DOHH2 (cell line): Measurements from ENCODE around the gene ITPA.

Experiments used
- H3F3A ChIP-seq: fragments of 200-600 bp; sonication (generic), shearing (Covaris generic); 2 replicates; pipeline ENCODE4 v1.6.0; 2016; ENCODE audit warnings: antibody characterized with exemption, mild to moderate bottlenecking; ENCODE audit not compliant: control insufficient read depth, insufficient read depth
- H3K27ac ChIP-seq: fragments of 200-600 bp; sonication (generic); 2 replicates; pipeline ENCODE4 v1.5.1; 2014; ENCODE audit warnings: low read depth, mild to moderate bottlenecking, low read length, moderate library complexity
- H3K27me3 ChIP-seq: fragments of 200-600 bp; sonication (generic); 2 replicates; pipeline ENCODE4 v1.6.1; 2014; ENCODE audit warnings: mild to moderate bottlenecking, low read length, mixed read lengths; ENCODE audit not compliant: control insufficient read depth
- H3K36me3 ChIP-seq: fragments of 200-600 bp; sonication (generic); 2 replicates; pipeline ENCODE4 v1.6.1; 2014; ENCODE audit warnings: mild to moderate bottlenecking, low read length, moderate library complexity, mixed read lengths; ENCODE audit not compliant: control insufficient read depth
- H3K4me1 ChIP-seq: fragments of 200-600 bp; sonication (generic); 2 replicates; pipeline ENCODE4 v1.6.1; 2014; ENCODE audit warnings: mild to moderate bottlenecking, low read length, mixed read lengths; ENCODE audit not compliant: control insufficient read depth
- H3K4me2 ChIP-seq: fragments of 200-600 bp; sonication (generic); 2 replicates; pipeline ENCODE4 v1.6.0; 2014; ENCODE audit warnings: mild to moderate bottlenecking, low read length, moderate library complexity
- H3K4me3 ChIP-seq: fragments of 200-600 bp; sonication (generic); 2 replicates; pipeline ENCODE4 v1.5.1; 2014; ENCODE audit warnings: mild to moderate bottlenecking, low read length, mixed read lengths
- H3K79me2 ChIP-seq: fragments of 200-600 bp; sonication (generic); 2 replicates; pipeline ENCODE4 v1.6.1; 2014; ENCODE audit warnings: mild to moderate bottlenecking, low read length, mixed read lengths; ENCODE audit not compliant: control insufficient read depth
- H3K9me2 ChIP-seq: fragments of 200-600 bp; sonication (generic); replicated peaks from 2 replicates; pipeline ENCODE4 v1.6.1; 2014; ENCODE audit warnings: mild to moderate bottlenecking, low read length, mixed read lengths; ENCODE audit not compliant: control insufficient read depth
- H3K9me3 ChIP-seq: fragments of 200-600 bp; sonication (generic); 2 replicates; pipeline ENCODE4 v1.6.1; 2014; ENCODE audit warnings: antibody characterized with exemption, low read length, mixed read lengths; ENCODE audit not compliant: control insufficient read depth, insufficient read depth
- H4K20me1 ChIP-seq: fragments of 200-600 bp; sonication (generic); 2 replicates; pipeline ENCODE4 v1.6.0; 2014; ENCODE audit warnings: low read depth, mild to moderate bottlenecking, antibody characterized with exemption, low read length, moderate library complexity; ENCODE audit not compliant: control insufficient read depth, insufficient read depth
- EZH2phosphoT487 ChIP-seq: fragments of 200-600 bp; sonication (generic); IDR thresholded peaks from 2 replicates; pipeline ENCODE4 v1.6.1; 2017; ENCODE audit warnings: borderline replicate concordance, mild to moderate bottlenecking, antibody characterized with exemption, low read length, moderate library complexity, mixed read lengths
- TF ChIP-seq, protein P1 (sequence below): fragments of 200-600 bp; sonication (generic); IDR thresholded peaks from one replicate; pipeline ENCODE4 v1.5.1; 2014; ENCODE audit warnings: antibody characterized with exemption, mild to moderate bottlenecking, low read depth, low read length; ENCODE audit not compliant: poor library complexity, severe bottlenecking

ITPA gene

DNA sequence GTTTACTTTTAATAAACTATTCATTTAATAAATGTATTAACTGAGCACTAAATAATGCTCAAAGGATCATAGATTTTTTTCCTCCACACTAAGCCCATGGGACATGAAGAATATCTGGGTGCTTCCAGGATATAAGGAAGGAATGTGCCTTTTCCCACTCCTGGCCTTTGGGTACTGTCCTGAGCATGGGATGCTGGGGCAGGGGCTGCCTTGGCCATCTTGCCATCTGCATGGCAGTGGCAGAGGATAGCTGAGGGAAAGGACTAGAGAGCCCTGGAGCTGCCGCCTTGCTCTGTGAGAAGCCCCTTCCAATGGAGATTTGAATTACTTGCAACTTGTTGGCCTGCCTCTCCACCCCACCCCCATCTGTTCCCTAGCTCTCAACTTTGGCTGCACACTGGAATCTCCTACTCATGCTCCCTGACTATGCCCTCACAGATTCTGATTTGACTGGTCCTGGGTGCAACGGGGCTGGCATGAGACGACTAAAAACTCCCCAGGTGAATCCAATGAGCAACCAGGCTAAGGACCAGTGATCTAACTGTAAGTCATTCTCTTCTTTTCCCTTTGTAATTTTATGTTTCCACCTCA is 20.4 kb upstream of the ITPA start:
- Histone ChIP-seq H3K4me3 (no peak overlapping the region), H3K9me3 (no peaks in the 10 kb centered on the region), H3K4me2 (no peak overlapping the region), H3K36me3 (peaks cover 41% of the 10 kb centered on the region), H4K20me1 (no peaks in the 10 kb centered on the region), H3K9me2 (no peaks in the 10 kb centered on the region), H3K79me2 (no peaks in the 10 kb centered on the region), H3F3A (no peaks in the 10 kb centered on the region), H3K27ac (no peak overlapping the region), H3K4me1 (no peaks in the 10 kb centered on the region), H3K27me3 (no peaks in the 10 kb centered on the region)
- TF ChIP-seq, protein P1, sequence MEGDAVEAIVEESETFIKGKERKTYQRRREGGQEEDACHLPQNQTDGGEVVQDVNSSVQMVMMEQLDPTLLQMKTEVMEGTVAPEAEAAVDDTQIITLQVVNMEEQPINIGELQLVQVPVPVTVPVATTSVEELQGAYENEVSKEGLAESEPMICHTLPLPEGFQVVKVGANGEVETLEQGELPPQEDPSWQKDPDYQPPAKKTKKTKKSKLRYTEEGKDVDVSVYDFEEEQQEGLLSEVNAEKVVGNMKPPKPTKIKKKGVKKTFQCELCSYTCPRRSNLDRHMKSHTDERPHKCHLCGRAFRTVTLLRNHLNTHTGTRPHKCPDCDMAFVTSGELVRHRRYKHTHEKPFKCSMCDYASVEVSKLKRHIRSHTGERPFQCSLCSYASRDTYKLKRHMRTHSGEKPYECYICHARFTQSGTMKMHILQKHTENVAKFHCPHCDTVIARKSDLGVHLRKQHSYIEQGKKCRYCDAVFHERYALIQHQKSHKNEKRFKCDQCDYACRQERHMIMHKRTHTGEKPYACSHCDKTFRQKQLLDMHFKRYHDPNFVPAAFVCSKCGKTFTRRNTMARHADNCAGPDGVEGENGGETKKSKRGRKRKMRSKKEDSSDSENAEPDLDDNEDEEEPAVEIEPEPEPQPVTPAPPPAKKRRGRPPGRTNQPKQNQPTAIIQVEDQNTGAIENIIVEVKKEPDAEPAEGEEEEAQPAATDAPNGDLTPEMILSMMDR = no peak
- no peak for TF ChIP-seq EZH2phosphoT487

- Histone ChIP-seq H3K27ac (no peak overlapping the region), H3K9me3 (no peaks in the 10 kb centered on the region), H3K4me2 (no peak overlapping the region), H3K27me3 (no peaks in the 10 kb centered on the region), H3K79me2 (no peaks in the 10 kb centered on the region), H3K36me3 (peaks cover 48% of the 10 kb centered on the region), H3F3A (no peaks in the 10 kb centered on the region), H3K9me2 (no peaks in the 10 kb centered on the region), H3K4me3 (no peak overlapping the region), H4K20me1 (no peaks in the 10 kb centered on the region), H3K4me1 (no peaks in the 10 kb centered on the region)
- no peak for TF ChIP-seq EZH2phosphoT487
- TF ChIP-seq, protein P1 = no peak
Observed at GRCh38 chr20:3189561-3190131, 19.7 kb upstream of the ITPA start.

DNA sequence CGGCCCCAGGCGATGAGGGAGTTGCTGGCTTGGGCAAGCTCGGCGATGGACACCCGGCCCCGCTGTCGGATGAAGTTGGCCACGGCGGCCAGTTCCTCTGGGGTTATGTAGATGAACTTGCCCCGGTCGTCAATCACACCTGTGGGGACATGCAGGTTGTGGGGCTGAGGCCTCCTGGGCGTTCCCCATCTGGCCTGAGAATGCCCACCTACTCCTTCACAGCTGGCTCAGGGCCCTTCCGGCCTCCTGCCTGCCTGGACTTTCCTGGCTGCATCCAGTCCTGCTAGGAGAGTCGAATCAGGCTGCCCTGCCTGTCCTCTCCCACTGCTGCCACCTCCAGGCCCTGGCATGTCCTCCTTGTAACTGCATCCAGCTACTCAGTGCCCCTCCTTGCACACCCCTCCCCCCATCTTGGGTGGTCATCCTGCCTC is 18.6 kb upstream of the ITPA start:
- Histone ChIP-seq H3K27me3 (no peaks in the 10 kb centered on the region), H3K79me2 (no peaks in the 10 kb centered on the region), H3F3A (no peaks in the 10 kb centered on the region), H3K27ac (no peak overlapping the region), H3K4me3 (no peak overlapping the region), H3K4me2 (no peak overlapping the region), H3K9me3 (no peaks in the 10 kb centered on the region), H3K36me3 (peaks cover 58% of the 10 kb centered on the region), H3K9me2 (no peaks in the 10 kb centered on the region), H3K4me1 (no peaks in the 10 kb centered on the region), H4K20me1 (no peaks in the 10 kb centered on the region)
- TF ChIP-seq, protein P1 = no peak
- TF ChIP-seq EZH2phosphoT487 = no peak
